Ovary (tissue), 3 donors: ENCODE measurements around the gene FFAR2.

Source experiments
- CTCF ChIP-seq, 3 donors: fragments of 450-650 bp in 2 of 3; fragments of 200-600 bp in 1 of 3; IDR thresholded peaks; one replicate each; pipeline versions ENCODE4 v1.5.1 to v1.8.0; 2016 to 2022; ENCODE audit warnings: antibody characterized with exemption in 3 of 3, mild to moderate bottlenecking in 1 of 3
- POLR2A ChIP-seq: fragments of 450-650 bp; IDR thresholded peaks from one replicate; pipeline ENCODE4 v1.6.1; 2017; ENCODE audit warnings: antibody characterized with exemption, mild to moderate bottlenecking, moderate library complexity
- donor health status: DM: no; HTN: no; CAD: no.

- TF ChIP-seq CTCF (IDR thresholded peaks at IDR 0.05) (no peak), POLR2A (no peak)
Measured at GRCh38 chr19:35457173-35457572, 9.1 kb downstream of the FFAR2 start.
